Skin of body (tissue), 2 donors: ENCODE results near the gene ATOH8. TPM values are rescaled to one million over a fixed set of nuclear protein-coding genes. Genes with fewer than 3 reads are reported as not detected.

Experiments used
- DNase-seq: peaks from one replicate; lab custom pipeline; 2025; lab: John Stamatoyannopoulos, UW
- total RNA-seq: library from RNA; depleted of rRNA; stranded (reverse); fragments of >200 nt; gene quantifications from one replicate; pipeline ENCODE4 v1.2.3, GENCODE V29; 2014

ATOH8 gene
- total RNA-seq, 1 donor from 2014 or later: 5.2 TPM

GRCh38 chr2:85800586-85800985, 46.8 kb downstream of the ATOH8 start:
- no peak for DNase-seq

GRCh38 chr2:85801871-85802270, 48.1 kb downstream of the ATOH8 start:
- DNase-seq: no peak

GRCh38 chr2:85802354-85803103, 48.7 kb downstream of the ATOH8 start:
- DNase-seq: no peak

GRCh38 chr2:85803704-85804425, 50.1 kb downstream of the ATOH8 start:
- no peak for DNase-seq

DNA sequence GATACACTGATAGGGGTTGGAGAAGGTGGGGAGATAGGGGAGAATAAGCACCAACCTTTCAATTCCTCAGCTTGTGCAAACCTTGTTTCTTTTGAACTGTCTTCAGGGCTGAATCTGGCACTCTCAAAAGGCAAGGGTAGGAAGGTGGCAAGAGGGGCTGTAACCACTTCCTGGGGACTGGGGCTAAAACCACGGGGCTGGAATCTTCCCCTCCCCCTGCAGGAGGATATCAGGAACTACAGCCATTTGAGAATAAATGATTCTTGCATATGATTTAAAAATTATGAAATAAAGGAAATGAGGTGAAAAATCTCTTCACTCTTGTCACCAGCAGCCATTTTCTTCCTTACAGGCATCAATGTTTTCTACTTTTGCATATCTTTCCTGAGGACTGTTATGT, 50.8 kb downstream of the ATOH8 start:
- DNase-seq: no peak

- DNase-seq: no peak
Observed at GRCh38 chr2:85806358-85807118, 52.7 kb downstream of the ATOH8 start.

DNA sequence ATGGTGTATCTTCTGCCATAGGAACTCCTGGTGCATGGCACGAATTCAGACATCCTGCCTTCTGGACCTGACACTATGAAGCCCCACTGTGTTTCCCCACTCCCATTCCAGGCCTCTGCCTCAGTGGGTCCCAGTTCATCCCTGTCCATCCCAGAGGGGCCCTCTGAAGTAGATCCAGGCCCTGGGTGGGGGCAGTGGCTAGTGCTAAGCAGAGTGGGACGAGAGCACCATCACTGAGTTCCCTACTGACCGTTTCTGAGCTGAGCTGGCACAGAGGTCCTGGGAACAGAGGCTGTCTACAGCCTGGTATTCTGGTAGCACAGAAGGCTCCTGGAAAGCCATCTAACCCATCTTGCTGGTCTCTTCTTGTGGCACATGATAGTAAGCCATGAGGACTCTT, 54.0 kb downstream of the ATOH8 start:
- DNase-seq: no peak

DNA sequence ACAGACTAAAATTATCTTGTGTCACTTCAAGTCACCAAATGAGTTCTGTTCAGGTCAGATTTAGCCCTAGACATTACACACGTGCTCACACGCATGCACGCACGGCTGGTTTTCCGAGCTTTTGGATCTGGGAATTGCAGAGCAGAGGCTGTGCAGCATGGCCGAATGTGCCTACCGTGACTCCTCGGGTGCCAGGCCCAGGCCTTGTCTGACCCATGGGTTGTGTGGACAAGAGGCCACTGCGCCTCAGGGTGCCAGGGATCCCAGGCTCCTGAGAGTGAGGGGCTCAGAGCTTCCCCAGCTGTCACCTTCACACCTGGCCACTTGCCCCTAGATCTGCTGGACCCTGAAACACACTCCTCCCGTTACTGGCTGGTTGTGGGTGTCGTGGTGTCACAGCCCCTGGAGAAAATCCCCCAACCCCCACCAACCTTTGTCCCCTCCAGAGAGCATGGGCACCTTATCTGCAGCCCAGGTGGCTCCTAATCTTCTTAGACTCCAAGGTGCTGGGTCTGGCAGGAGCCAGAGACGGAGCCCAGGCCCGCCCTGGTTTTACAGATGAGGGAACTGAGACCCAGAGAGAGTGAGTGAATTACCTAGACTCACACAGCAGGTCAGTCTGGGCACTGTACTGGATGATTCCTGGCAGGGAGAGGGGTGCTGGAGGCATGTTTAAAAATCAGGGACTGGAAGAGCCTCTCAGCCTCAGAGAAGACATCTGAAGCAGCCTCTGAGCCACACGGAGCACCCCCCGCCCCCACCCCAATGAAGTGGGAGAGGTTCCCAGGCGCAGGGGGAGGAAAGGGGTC, 56.8 kb downstream of the ATOH8 start:
- DNase-seq: no peak

DNA sequence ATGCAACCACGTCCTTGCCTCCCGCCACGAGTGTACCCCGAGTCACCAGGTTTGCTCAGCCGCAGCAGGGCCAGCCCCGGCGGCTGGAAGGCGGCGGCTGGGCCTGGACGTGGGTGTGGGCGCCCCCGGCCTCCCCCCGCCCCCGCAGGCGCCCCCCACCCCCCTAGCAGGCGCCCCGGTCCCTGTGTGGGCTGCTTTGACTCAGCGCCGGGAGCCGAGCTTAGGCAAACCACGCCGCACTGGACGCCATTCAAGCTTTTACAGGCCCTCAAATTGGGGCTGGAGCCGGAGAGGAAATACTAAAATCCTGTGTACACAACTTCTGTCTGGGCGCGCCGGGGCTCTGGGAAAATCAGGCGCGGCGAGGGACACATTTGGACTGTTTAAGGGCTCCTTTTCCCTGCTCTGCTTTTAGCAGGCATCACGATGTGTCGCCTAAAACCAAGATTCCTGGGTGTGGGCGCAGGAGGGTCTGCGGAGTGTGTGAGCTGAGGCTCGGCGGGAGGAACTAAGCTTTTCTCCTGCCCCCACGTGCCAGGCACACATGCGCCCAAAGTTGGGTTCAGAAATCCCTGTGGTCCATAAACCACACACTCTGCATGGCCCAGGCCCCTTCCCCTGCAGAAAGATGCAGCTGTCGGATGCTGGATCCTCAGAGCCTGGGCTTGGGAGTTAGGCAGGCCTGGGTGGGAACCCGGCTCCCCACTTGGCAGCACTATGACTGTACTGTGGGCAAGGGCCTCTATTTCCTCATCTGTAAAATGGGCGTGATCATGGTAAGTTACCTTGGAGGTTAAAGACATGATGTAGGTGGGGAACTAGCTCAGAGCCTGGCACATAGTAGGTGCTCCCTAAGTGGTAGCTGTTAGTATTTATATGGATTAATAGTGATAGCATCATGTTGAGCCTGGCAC, 57.6 kb downstream of the ATOH8 start:
- DNase-seq: peak; percentile 49

GRCh38 chr2:85812094-85812735, 58.4 kb downstream of the ATOH8 start:
- DNase-seq: no peak

GRCh38 chr2:85813211-85813981, 59.6 kb downstream of the ATOH8 start:
- no peak for DNase-seq

DNA sequence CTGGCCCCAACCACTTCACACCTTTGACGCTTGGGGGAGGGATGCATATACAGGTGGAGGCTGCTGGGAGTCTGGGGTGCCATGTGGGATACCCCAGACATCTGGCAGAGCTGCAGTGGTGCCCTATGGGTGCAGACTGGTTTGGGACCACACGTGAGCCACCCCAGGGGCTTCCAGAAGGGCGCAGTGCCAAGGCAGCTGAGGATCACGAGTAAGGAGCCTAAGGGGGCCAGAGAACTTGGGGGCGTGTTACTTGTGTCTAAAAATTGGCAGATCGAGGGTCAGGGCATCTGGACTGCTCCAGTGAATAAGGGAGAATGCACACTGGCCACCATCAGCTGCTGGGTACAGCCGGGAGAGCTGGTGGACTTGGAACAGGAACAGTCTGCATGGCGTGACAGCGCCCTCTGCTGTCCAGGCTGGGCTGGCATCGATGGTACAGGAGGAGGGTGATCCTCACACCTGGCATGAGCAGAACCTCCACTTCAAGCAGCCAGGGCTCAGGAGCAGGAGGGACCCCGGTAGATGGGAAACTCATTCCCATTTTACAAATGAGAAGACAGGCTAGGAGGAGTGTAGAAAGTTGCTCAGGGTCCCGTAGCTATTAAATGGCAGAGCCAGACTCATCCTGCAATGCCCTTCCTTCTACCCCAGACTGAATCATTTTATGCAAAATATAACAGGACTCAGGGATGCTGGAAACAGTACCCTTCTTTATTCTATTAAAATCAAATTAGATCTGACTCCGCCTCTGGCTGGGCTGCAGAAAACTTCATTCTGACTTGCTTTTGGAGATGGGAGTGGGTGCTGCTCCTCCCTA, 60.4 kb downstream of the ATOH8 start:
- DNase-seq: peak; percentile 73

GRCh38 chr2:85814802-85815550, 61.2 kb downstream of the ATOH8 start:
- DNase-seq: no peak

DNA sequence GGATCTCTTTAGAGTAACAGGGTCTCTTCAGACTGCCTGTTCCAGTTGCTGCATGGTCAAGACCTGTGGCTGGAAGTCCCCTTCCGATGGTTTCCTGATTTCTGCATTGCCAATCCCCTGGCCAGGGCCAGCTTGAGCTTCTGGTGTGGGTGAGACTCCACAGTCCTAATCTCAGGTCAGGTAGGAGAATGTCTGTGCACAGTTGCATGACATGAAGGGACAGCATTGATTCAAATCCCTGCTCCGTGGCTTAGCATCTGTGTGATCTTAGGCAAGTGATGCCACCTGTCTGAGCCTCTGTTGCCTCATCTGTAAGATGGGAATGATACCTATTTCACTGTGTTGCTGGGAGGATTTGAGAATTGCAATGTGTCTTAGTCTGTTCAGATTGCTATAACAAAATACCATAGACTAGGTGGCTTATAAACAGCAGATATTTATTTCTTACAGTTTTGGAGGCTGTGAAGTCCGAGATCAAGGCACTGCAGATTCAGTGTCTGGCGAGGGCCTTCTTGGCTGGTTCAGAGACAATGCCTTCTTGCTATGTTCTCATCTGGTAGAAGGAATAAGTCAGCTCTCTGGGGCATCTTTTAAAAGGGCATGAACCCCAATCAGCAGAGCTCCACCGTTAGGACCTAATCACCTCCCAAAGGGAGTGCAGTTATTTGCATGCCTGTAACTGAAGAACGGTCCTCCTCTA, 66.2 kb downstream of the ATOH8 start:
- DNase-seq: no peak

DNA sequence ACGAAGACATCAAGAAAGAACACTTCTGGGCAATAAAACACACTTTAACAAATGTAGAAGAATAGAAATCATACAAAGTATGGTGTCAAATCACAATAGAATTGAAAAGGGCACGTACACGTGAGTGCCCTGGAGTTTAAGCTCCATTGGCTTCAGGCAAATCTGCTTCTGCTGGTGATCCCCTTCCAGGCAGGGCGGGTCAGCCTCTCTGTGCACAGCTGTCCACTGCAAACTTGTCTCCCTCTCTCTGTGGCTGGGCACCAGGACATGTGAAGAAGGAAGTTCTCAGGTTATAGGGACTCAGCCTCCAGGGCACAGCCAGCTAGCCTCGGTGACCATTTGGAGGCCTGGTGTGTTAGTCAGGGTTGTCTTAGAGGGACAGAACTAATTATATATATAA, 69.0 kb downstream of the ATOH8 start:
- no peak for DNase-seq

GRCh38 chr2:85823951-85824350, 70.2 kb downstream of the ATOH8 start:
- DNase-seq: no peak
